Mucosa of stomach (tissue), 1 donor: ENCODE measurements around the gene NEU3.
"Not testable (repeated sequence)": the region's sequence is repeated elsewhere in the genome, so short reads cannot be mapped to it uniquely, and the experiment has no call there.

Experiments used
- H3K27me3 ChIP-seq: one replicate; pipeline ENCODE4 v1.7.0; 2013; ENCODE audit warnings: mild to moderate bottlenecking, low read length; ENCODE audit not compliant: control insufficient read depth, insufficient read depth
- H3K36me3 ChIP-seq: one replicate; pipeline ENCODE4 v1.7.0; 2013; ENCODE audit warnings: low read length; ENCODE audit not compliant: control insufficient read depth, insufficient read depth
- H3K4me1 ChIP-seq: one replicate; pipeline ENCODE4 v1.7.0; 2013; ENCODE audit warnings: mild to moderate bottlenecking, low read length; ENCODE audit not compliant: control insufficient read depth, insufficient read depth
- H3K4me3 ChIP-seq: one replicate; pipeline ENCODE4 v1.7.0; 2013; ENCODE audit warnings: low read length
- H3K9ac ChIP-seq: one replicate; pipeline ENCODE4 v1.7.0; 2013; ENCODE audit warnings: mild to moderate bottlenecking, low read length, moderate library complexity
- H3K9me3 ChIP-seq: one replicate; pipeline ENCODE4 v1.7.0; 2013; ENCODE audit warnings: mild to moderate bottlenecking, low read length, moderate library complexity; ENCODE audit not compliant: control insufficient read depth
- donor health status: Pancreatic carcinoma.

The NEU3 gene

GRCh38 chr11:75033916-75034315, 45.2 kb downstream of the NEU3 start:
- no peaks in the 10 kb centered on the region for H3K36me3 ChIP-seq
- no peak overlapping the region for H3K9ac ChIP-seq
- no peaks in the 10 kb centered on the region for H3K27me3 ChIP-seq
- no peaks in the 10 kb centered on the region for H3K4me1 ChIP-seq
- no peak overlapping the region for H3K4me3 ChIP-seq
- no peaks in the 10 kb centered on the region for H3K9me3 ChIP-seq

- Histone ChIP-seq H3K4me1 (no peaks in the 10 kb centered on the region), H3K9me3 (no peaks in the 10 kb centered on the region), H3K27me3 (no peaks in the 10 kb centered on the region), H3K36me3 (no peaks in the 10 kb centered on the region), H3K4me3 (no peak overlapping the region), H3K9ac (no peak overlapping the region)
These were observed 46.5 kb downstream of the NEU3 start for GRCh38 chr11:75035256-75035655.

- no peaks in the 10 kb centered on the region for H3K36me3 ChIP-seq
- H3K4me3 ChIP-seq, result no peak overlapping the region
- H3K27me3 ChIP-seq, result no peaks in the 10 kb centered on the region
- no peaks in the 10 kb centered on the region for H3K4me1 ChIP-seq
- no peaks in the 10 kb centered on the region for H3K9me3 ChIP-seq
- no peak overlapping the region for H3K9ac ChIP-seq
These were observed 47.3 kb downstream of the NEU3 start for GRCh38 chr11:75035911-75036565.

DNA sequence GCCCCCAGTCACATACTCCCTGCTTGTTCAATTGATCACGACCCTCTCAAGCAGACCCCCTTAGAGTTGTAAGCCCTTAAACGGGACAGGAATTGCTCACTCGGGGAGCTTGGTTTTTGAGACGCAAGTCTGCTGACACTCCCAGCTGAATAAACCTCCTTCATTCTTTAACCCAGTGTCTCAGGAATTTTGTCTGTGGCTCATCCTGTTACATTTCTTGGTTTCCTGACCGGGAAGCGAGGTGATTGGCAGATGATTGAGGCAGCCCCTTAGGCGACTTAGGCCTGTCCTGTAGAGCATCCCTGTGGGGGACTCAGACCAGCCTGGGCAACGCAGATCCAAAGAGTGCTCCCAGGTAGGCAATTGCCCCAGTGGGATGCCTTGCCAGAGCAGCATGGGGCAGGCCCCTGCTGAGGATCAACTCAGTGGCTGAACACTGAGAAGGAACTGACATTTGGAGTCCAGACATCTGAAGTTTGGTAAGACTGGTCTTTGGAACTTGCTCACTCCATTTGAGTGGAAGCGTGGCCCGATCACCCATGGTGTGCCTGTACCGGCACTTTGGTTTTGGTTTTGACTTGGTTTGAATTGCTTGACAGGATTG, 51.5 kb downstream of the NEU3 start:
- Histone ChIP-seq H3K4me3 (no peak overlapping the region), H3K27me3 (no peaks in the 10 kb centered on the region), H3K9ac (no peak overlapping the region), H3K9me3 (no peaks in the 10 kb centered on the region), H3K4me1 (no peaks in the 10 kb centered on the region), H3K36me3 (no peaks in the 10 kb centered on the region)

- no peak overlapping the region for H3K9ac ChIP-seq
- no peaks in the 10 kb centered on the region for H3K36me3 ChIP-seq
- H3K4me1 ChIP-seq, result no peaks in the 10 kb centered on the region
- no peak overlapping the region for H3K4me3 ChIP-seq
- H3K9me3 ChIP-seq, result no peaks in the 10 kb centered on the region
- H3K27me3 ChIP-seq, result no peaks in the 10 kb centered on the region
These were observed 52.5 kb downstream of the NEU3 start for GRCh38 chr11:75041263-75041662.

DNA sequence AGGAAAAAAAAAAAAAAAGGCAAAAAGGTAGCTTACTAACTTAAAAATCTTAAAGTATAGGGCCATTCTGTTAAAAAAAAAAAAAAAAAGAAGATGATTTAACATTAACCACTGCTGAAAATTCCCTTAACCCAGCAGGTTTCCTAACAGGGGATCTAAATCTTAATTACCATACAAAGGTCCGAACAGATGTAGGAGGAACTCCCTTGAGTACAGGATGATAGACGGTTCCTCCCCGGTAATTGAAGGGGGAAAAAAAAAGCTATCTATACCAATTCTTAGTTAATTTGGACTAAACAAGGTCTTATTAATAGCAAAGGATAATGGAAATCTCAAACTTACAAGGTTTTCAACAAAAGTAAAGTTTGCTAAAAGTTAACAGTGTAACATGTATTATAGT, 53.1 kb downstream of the NEU3 start:
- not testable (repeated sequence) for H3K27me3 ChIP-seq, H3K9me3 ChIP-seq, H3K4me1 ChIP-seq, H3K9ac ChIP-seq, H3K4me3 ChIP-seq, H3K36me3 ChIP-seq

GRCh38 chr11:75044381-75045170, 55.8 kb downstream of the NEU3 start:
- H3K36me3 ChIP-seq, H3K9ac ChIP-seq, H3K4me3 ChIP-seq, H3K4me1 ChIP-seq, H3K9me3 ChIP-seq, H3K27me3 ChIP-seq: not testable (repeated sequence)

DNA sequence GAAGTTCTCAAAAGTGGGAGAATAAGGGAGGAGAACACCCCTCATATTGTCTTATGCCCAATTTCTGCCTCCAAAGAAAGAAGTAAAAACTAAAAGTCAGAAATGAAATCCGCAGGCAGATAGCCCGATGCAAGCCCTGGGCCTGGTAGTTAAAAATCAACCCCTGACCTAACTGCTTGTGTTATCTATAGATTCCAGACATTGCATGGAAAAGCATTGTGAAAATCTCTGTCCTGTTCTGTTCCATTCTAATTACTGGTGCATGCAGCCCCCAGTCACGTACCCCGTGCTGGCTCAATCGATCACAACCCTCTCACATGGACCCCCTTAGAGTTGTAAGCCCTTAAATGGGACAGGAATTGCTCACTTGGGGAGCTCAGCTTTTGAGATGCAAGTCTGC, 57.9 kb downstream of the NEU3 start:
- not testable (repeated sequence) for H3K9ac ChIP-seq, H3K36me3 ChIP-seq, H3K9me3 ChIP-seq, H3K27me3 ChIP-seq, H3K4me3 ChIP-seq, H3K4me1 ChIP-seq

DNA sequence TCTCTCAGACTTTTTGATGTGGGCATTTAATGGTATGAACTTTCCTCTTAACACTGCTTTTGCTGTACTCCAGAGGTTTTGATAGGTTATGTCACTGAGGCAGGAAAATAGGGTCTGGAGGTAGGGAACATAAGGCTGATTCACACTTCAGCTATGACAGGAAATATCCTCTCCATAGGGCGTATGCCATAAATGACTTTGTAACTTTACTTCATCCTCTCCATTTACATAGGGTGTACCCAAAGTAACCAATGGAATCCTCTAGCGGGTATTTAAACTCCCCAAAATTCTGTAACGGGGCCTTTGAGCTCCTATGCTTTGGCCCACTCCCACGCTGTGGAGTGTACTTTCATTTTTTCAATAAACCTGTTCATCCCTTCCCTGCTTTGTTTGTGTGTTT, 58.5 kb downstream of the NEU3 start:
- Histone ChIP-seq H3K36me3 (no peaks in the 10 kb centered on the region), H3K4me1 (no peaks in the 10 kb centered on the region), H3K9me3 (no peaks in the 10 kb centered on the region), H3K27me3 (no peaks in the 10 kb centered on the region), H3K4me3 (no peak overlapping the region), H3K9ac (no peak overlapping the region)

GRCh38 chr11:75049501-75050266, 61.0 kb downstream of the NEU3 start:
- not testable (repeated sequence) for H3K4me1 ChIP-seq, H3K36me3 ChIP-seq, H3K9ac ChIP-seq, H3K9me3 ChIP-seq, H3K27me3 ChIP-seq, H3K4me3 ChIP-seq

GRCh38 chr11:75050516-75050915, 61.8 kb downstream of the NEU3 start:
- no peaks in the 10 kb centered on the region for H3K36me3 ChIP-seq
- no peak overlapping the region for H3K4me3 ChIP-seq
- no peaks in the 10 kb centered on the region for H3K27me3 ChIP-seq
- no peaks in the 10 kb centered on the region for H3K4me1 ChIP-seq
- no peaks in the 10 kb centered on the region for H3K9me3 ChIP-seq
- H3K9ac ChIP-seq, result no peak overlapping the region

DNA sequence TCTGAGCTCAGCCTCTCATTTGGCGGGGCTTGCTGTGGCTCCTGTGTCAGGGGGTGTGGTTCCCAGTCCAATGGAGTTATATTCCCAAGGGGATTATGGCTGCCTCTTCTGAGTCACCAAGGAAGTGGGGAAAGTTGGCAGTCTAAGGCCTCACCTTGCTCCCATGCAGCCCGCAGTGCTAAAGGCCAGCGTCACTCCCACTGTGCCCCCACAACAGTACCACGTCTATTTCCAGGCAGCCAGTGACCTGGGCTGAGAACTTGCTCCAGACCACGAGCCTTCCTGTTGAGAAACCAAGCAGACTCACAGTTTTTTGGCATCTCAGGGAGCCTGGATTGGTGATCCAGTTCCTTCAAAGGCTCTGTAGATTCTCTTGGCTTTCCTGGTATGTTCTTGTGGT, 62.3 kb downstream of the NEU3 start:
- no peaks in the 10 kb centered on the region for H3K27me3 ChIP-seq
- no peaks in the 10 kb centered on the region for H3K9me3 ChIP-seq
- H3K9ac ChIP-seq, result no peak overlapping the region
- H3K36me3 ChIP-seq, result no peaks in the 10 kb centered on the region
- H3K4me1 ChIP-seq, result no peaks in the 10 kb centered on the region
- H3K4me3 ChIP-seq, result no peak overlapping the region
